Middle frontal gyrus (tissue), 1 donor: ENCODE results near the gene SLC22A4.

ENCODE experiments used
- DNase-seq: peaks from one replicate; pipeline ENCODE4 v3.0.0-alpha.2; 2015; ENCODE audit warnings: low spot score; ENCODE audit errors: extremely low spot score

Gene SLC22A4

GRCh38 chr5:132392411-132392810 lies 98.2 kb downstream of the SLC22A4 start:
- DNase-seq, result no peak

- no peak for DNase-seq
These were observed 99.0 kb downstream of the SLC22A4 start for GRCh38 chr5:132392978-132393825.
